Psoas muscle (tissue), 8 donors: ENCODE results near the gene IL10. TPM values are rescaled to one million over a fixed set of nuclear protein-coding genes. Genes with fewer than 3 reads are reported as not detected.

Experiments
- ATAC-seq, 4 donors: fragments of 200-7000 bp; cut with Tn5 transposase; one replicate each; pipeline ENCODE4 v1.9.1; 2020; ENCODE audit warnings: moderate library complexity in 3 of 4, mild to moderate bottlenecking in 2 of 4
- DNase-seq, 2 donors: peaks; one replicate each; pipeline ENCODE4 v3.0.0-alpha.2; 2020
- H3K27ac ChIP-seq: fragments of 200-600 bp; one replicate; pipeline ENCODE4 v1.8.0; 2022
- H3K27me3 ChIP-seq, 3 donors: fragments of 200-600 bp in 1 of 3; one replicate each; pipeline versions ENCODE4 v1.6.1 to v1.8.0; 2013 to 2022; ENCODE audit warnings: low read length in 2 of 3, mild to moderate bottlenecking in 2 of 3, moderate library complexity in 1 of 3; ENCODE audit not compliant: insufficient read depth in 3 of 3
- H3K36me3 ChIP-seq, 2 donors: fragments of 200-600 bp in 1 of 2; one replicate each; pipeline versions ENCODE4 v1.6.1 to v1.8.0; 2013 to 2022; ENCODE audit warnings: low read depth in 1 of 2, mild to moderate bottlenecking in 1 of 2, moderate library complexity in 1 of 2; ENCODE audit not compliant: insufficient read depth in 1 of 2
- H3K4me1 ChIP-seq: fragments of 200-600 bp; one replicate; pipeline ENCODE4 v1.8.0; 2022
- H3K4me3 ChIP-seq: fragments of 200-600 bp; one replicate; pipeline ENCODE4 v1.8.0; 2022; ENCODE audit warnings: mild to moderate bottlenecking
- H3K9me3 ChIP-seq: fragments of 200-600 bp; one replicate; pipeline ENCODE4 v1.8.0; 2022
- CTCF ChIP-seq: fragments of 200-600 bp; IDR thresholded peaks from one replicate; pipeline ENCODE4 v1.8.0; 2022; ENCODE audit warnings: antibody characterized with exemption
- WGBS, 3 donors: extraction: QIAGEN DNeasy Blood & Tissue Kit; methylation state at CpG; one replicate each; pipeline versions ENCODE4 v1.1.6 to v1.1.7; 2013; 5-methylcytosine and 5-hydroxymethylcytosine counted together
- intact Hi-C, 2 donors: fragments of 100-400 bp; cut with DNase I; formaldehyde crosslinking; loops; one replicate each; pipeline versions ENCODE4 v1.11.0 to v1.14.2; 2022
- polyA plus RNA-seq, 3 donors: library from polyadenylated mRNA; stranded (reverse); fragments of 200-250 nt; gene quantifications; one replicate each; pipeline ENCODE4 v1.2.3, GENCODE V29; 2013
- total RNA-seq, 4 donors: library from RNA; stranded (reverse); fragmentation: NEBNext Ultra II Directional in 2 of 4; extraction: Animal tissue kit (Norgen Biotek cat#: 25700) in 2 of 4; gene quantifications; one replicate each; pipeline versions ENCODE4 v1.2.1 to v1.2.4, GENCODE V29; 2021 to 2023
- donor health status: healthy with polysubstance abuse.
- donor health status: DM: no; HTN: no; CAD: no; lungs with moderate emphysema.
- donor health status: Bipolar disorder and iron deficiency.
- donor health status: healthy.
- donor health status: DM: yes; HTN: yes; CAD: no.
- donor health status: DM: no; HTN: no; CAD: no.
- donor health status: DM: no; HTN: no; CAD: no.
- donor health status: DM: yes; HTN: yes; CAD: no.

IL10 gene
- total and polyA plus RNA-seq, 7 donors = 0.20 to 0.82 (median 0.38) TPM; not detected in 1

- Histone ChIP-seq H3K4me3 (no peak overlapping the region), H3K4me1 (no peaks in the 10 kb centered on the region), H3K36me3 (peaks cover 8 to 72% of the 10 kb centered on the region in 2 donors), H3K9me3 (no peaks in the 10 kb centered on the region), H3K27ac (no peak overlapping the region), H3K27me3 (no peaks in the 10 kb centered on the region)
- no peak for TF ChIP-seq CTCF
- ATAC-seq = no peak
- intact Hi-C loops = no loop called here
- DNase-seq = no peak
- 88 to 96% (median 95%) methylated on average over 11 of the region's 11 CpGs for WGBS, 3 donors
These were observed 39.3 kb downstream of the IL10 start for GRCh38 chr1:206732992-206733391.

GRCh38 chr1:206732508-206732907 lies 39.8 kb downstream of the IL10 start:
- TF ChIP-seq CTCF = no peak
- intact Hi-C loops = no loop called here
- Histone ChIP-seq H3K4me1 (peaks cover 3% of the 10 kb centered on the region), H3K4me3 (no peak overlapping the region), H3K27me3 (no peaks in the 10 kb centered on the region), H3K9me3 (no peaks in the 10 kb centered on the region), H3K36me3 (peaks cover 8 to 72% of the 10 kb centered on the region in 2 donors), H3K27ac (no peak overlapping the region)
- ATAC-seq (no peak), DNase-seq (no peak)
- 89 to 91% (median 90%) methylated on average over 11 of the region's 11 CpGs for WGBS, 3 donors

- Histone ChIP-seq H3K27me3 (no peaks in the 10 kb centered on the region), H3K27ac (no peak overlapping the region), H3K9me3 (no peaks in the 10 kb centered on the region), H3K4me1 (peaks cover 32% of the 10 kb centered on the region), H3K36me3 (peaks cover 8 to 58% of the 10 kb centered on the region in 2 donors), H3K4me3 (no peak overlapping the region)
- 92 to 94% (median 93%) methylated on average over 3 of the region's 3 CpGs for WGBS, 3 donors
- intact Hi-C loops = loop anchor here in 1 of 2 donors (5.0 kb wide), 1 partner anchor 78 kb away; no protein-coding TSS in a partner anchor
- TF ChIP-seq CTCF = no peak
- ATAC-seq (no peak), DNase-seq (no peak)
These were observed 42.8 kb downstream of the IL10 start for GRCh38 chr1:206729507-206729906.

- WGBS, 3 donors = 85 to 96% (median 94%) methylated on average over 6 of the region's 6 CpGs
- Histone ChIP-seq H3K27ac (no peak overlapping the region), H3K4me3 (no peak overlapping the region), H3K27me3 (no peaks in the 10 kb centered on the region), H3K9me3 (no peaks in the 10 kb centered on the region), H3K36me3 (peaks cover 8 to 53% of the 10 kb centered on the region in 2 donors), H3K4me1 (peaks cover 37% of the 10 kb centered on the region)
- DNase-seq (no peak), ATAC-seq (no peak)
- no peak for TF ChIP-seq CTCF
- intact Hi-C loops = loop anchor here in 1 of 2 donors (5.0 kb wide), 1 partner anchor 78 kb away; no protein-coding TSS in a partner anchor
These were observed 43.2 kb downstream of the IL10 start for GRCh38 chr1:206729050-206729449.

- ATAC-seq = no peak
- peaks cover 41% of the 10 kb centered on the region for H3K4me1 ChIP-seq
- H3K9me3 ChIP-seq = no peaks in the 10 kb centered on the region
- no peak overlapping the region for H3K4me3 ChIP-seq
- intact Hi-C loops = loop anchor here in 1 of 2 donors (5.0 kb wide), 1 partner anchor 79 kb away; no protein-coding TSS in a partner anchor
- 88 to 90% (median 89%) methylated on average over 5 to 9 of the region's 9 CpGs for WGBS, 3 donors
- DNase-seq = no peak
- TF ChIP-seq CTCF = no peak
- no peak overlapping the region for H3K27ac ChIP-seq
- peaks cover 8 to 50% of the 10 kb centered on the region in 2 donors for H3K36me3 ChIP-seq
- no peaks in the 10 kb centered on the region for H3K27me3 ChIP-seq
These were observed 43.7 kb downstream of the IL10 start for GRCh38 chr1:206728697-206728987.
